BLaER1 treated with 17β-estradiol and CSF1 and Interleukin-3, amounts not matched to agents 10 nM and 100 nM (cell line): ENCODE results near the gene SPNS2.

Source experiments
- H3K27ac ChIP-seq, 11 experiments: shearing (Covaris generic); formaldehyde crosslinking; 2 replicates each; pipeline ENCODE4 v1.8.1; 2022
- H3K27me3 ChIP-seq, 11 experiments: shearing (Covaris generic); formaldehyde crosslinking; 2 replicates each; pipeline ENCODE4 v1.8.1; 2022
- H3K36me3 ChIP-seq, 11 experiments: shearing (Covaris generic); formaldehyde crosslinking; 2 replicates each; pipeline ENCODE4 v1.8.1; 2022
- H3K4me1 ChIP-seq, 10 experiments: shearing (Covaris generic); formaldehyde crosslinking; 2 replicates each; pipeline ENCODE4 v1.8.1; 2022
- H3K4me2 ChIP-seq, 11 experiments: shearing (Covaris generic); formaldehyde crosslinking; 2 replicates each; pipeline ENCODE4 v1.8.1; 2022
- H3K4me3 ChIP-seq, 10 experiments: shearing (Covaris generic); formaldehyde crosslinking; 2 replicates each; pipeline ENCODE4 v1.8.1; 2022
- H3K9ac ChIP-seq, 11 experiments: shearing (Covaris generic); formaldehyde crosslinking; 2 replicates each; pipeline ENCODE4 v1.8.1; 2022
- H3K9me3 ChIP-seq, 11 experiments: shearing (Covaris generic); formaldehyde crosslinking; replicated peaks in 1 of 11; 2 replicates each; pipeline ENCODE4 v1.8.1; 2022
- H4K20me1 ChIP-seq, 11 experiments: shearing (Covaris generic); formaldehyde crosslinking; 2 replicates each; pipeline ENCODE4 v1.8.1; 2022
- Cebpa-rat ChIP-seq, 11 experiments: shearing (Covaris generic); IDR thresholded peaks; 2 replicates each; pipeline ENCODE4 v1.8.1; 2022

The SPNS2 gene

GRCh38 chr17:4534515-4534914, 35.8 kb downstream of the SPNS2 start:
- H3K27me3 ChIP-seq: no peaks in the 10 kb centered on the region
- peaks cover 12 to 28% (median 25%) of the 10 kb centered on the region in 11 experiments for H3K36me3 ChIP-seq
- peaks cover 59 to 98% (median 89%) of the 10 kb centered on the region in 10 experiments for H3K4me1 ChIP-seq
- no peaks in the 10 kb centered on the region for H3K9me3 ChIP-seq
- H3K27ac ChIP-seq: peak overlapping the region in 8 of 11 experiments; percentile 22 to 50 (median 26); a peak in 7 of 22 replicates
- no peak overlapping the region for H3K4me3 ChIP-seq
- peak overlapping the region in 6 of 11 experiments; percentile 8 to 49 (median 30); a peak in 5 of 22 replicates for H3K9ac ChIP-seq
- peaks cover 0 to 64% (median 32%) of the 10 kb centered on the region in 11 experiments; a peak in 18 of 22 replicates for H4K20me1 ChIP-seq
- TF ChIP-seq Cebpa-rat (IDR thresholded peaks at IDR 0.05): no peak
- peak overlapping the region; percentile 36 to 92 (median 45); a peak in 21 of 22 replicates for H3K4me2 ChIP-seq

- peak overlapping the region in 10 of 11 experiments; percentile 9 to 92 (median 45); a peak in 11 of 22 replicates for H3K4me2 ChIP-seq
- no peaks in the 10 kb centered on the region for H3K27me3 ChIP-seq
- H3K9ac ChIP-seq: peak overlapping the region in 3 of 11 experiments; percentile 8 to 37 (median 15); a peak in 3 of 22 replicates
- peaks cover 18 to 34% (median 31%) of the 10 kb centered on the region in 11 experiments for H3K36me3 ChIP-seq
- peak overlapping the region in 5 of 11 experiments; percentile 1 to 50 (median 40); a peak in 5 of 22 replicates for H3K27ac ChIP-seq
- H4K20me1 ChIP-seq: peaks cover 0 to 70% (median 38%) of the 10 kb centered on the region in 11 experiments; a peak in 18 of 22 replicates
- TF ChIP-seq Cebpa-rat (IDR thresholded peaks at IDR 0.05): no peak
- H3K9me3 ChIP-seq: no peaks in the 10 kb centered on the region
- peaks cover 59 to 98% (median 88%) of the 10 kb centered on the region in 10 experiments for H3K4me1 ChIP-seq
- H3K4me3 ChIP-seq: no peak overlapping the region
Measured at GRCh38 chr17:4534928-4535666, 36.4 kb downstream of the SPNS2 start.

GRCh38 chr17:4535667-4536258, 37.1 kb downstream of the SPNS2 start:
- Histone ChIP-seq H3K9me3 (no peaks in the 10 kb centered on the region), H3K27ac (0 out of 22 replicates have a peak overlapping the region, but pooled peaks of 3 of the 11 experiments have one; percentile 12 to 40 (median 40)), H3K4me1 (peaks cover 59 to 99% (median 85%) of the 10 kb centered on the region in 10 experiments), H3K9ac (peak overlapping the region in 1 of 11 experiments; percentile 15; a peak in 2 of 22 replicates), H3K27me3 (no peaks in the 10 kb centered on the region), H3K36me3 (peaks cover 24 to 41% (median 38%) of the 10 kb centered on the region in 11 experiments), H4K20me1 (peaks cover 0 to 76% (median 45%) of the 10 kb centered on the region in 11 experiments; a peak in 19 of 22 replicates), H3K4me3 (no peak overlapping the region), H3K4me2 (peak overlapping the region in 6 of 11 experiments; percentile 5 to 92 (median 18); a peak in 4 of 22 replicates)
- no peak for TF ChIP-seq Cebpa-rat (IDR thresholded peaks at IDR 0.05)

GRCh38 chr17:4536259-4536741, 37.6 kb downstream of the SPNS2 start:
- peaks cover 0 to 82% (median 50%) of the 10 kb centered on the region in 11 experiments; a peak in 19 of 22 replicates for H4K20me1 ChIP-seq
- peak overlapping the region in 9 of 11 experiments; percentile 38 to 68 (median 54); a peak in 13 of 22 replicates for H3K27ac ChIP-seq
- H3K4me1 ChIP-seq: peaks cover 56 to 94% (median 81%) of the 10 kb centered on the region in 10 experiments
- H3K9ac ChIP-seq: peak overlapping the region in 9 of 11 experiments; percentile 18 to 65 (median 38); a peak in 10 of 22 replicates
- no peaks in the 10 kb centered on the region for H3K9me3 ChIP-seq
- H3K27me3 ChIP-seq: no peaks in the 10 kb centered on the region
- peaks cover 27 to 46% (median 43%) of the 10 kb centered on the region in 11 experiments for H3K36me3 ChIP-seq
- H3K4me2 ChIP-seq: peak overlapping the region; percentile 52 to 78 (median 70)
- H3K4me3 ChIP-seq: no peak overlapping the region
- TF ChIP-seq Cebpa-rat (IDR thresholded peaks at IDR 0.05): no peak

- Histone ChIP-seq H3K27me3 (no peaks in the 10 kb centered on the region), H3K27ac (peak overlapping the region in 9 of 11 experiments; percentile 38 to 68 (median 54); a peak in 18 of 22 replicates), H3K4me1 (peaks cover 50 to 93% (median 75%) of the 10 kb centered on the region in 10 experiments), H3K36me3 (peaks cover 33 to 52% (median 49%) of the 10 kb centered on the region in 11 experiments), H3K4me2 (peak overlapping the region; percentile 52 to 78 (median 70)), H3K9ac (peak overlapping the region; percentile 18 to 65 (median 50); a peak in 16 of 22 replicates), H3K9me3 (no peaks in the 10 kb centered on the region), H4K20me1 (peaks cover 0 to 87% (median 56%) of the 10 kb centered on the region in 11 experiments; a peak in 19 of 22 replicates), H3K4me3 (no peak overlapping the region)
- no peak for TF ChIP-seq Cebpa-rat (IDR thresholded peaks at IDR 0.05)
Measured at GRCh38 chr17:4536742-4537411, 38.2 kb downstream of the SPNS2 start.

GRCh38 chr17:4537451-4538235, 39.0 kb downstream of the SPNS2 start:
- peak overlapping the region; percentile 52 to 78 (median 70) for H3K4me2 ChIP-seq
- peaks cover 42 to 85% (median 67%) of the 10 kb centered on the region in 10 experiments for H3K4me1 ChIP-seq
- peak overlapping the region in 9 of 11 experiments; percentile 38 to 68 (median 54); a peak in 17 of 22 replicates for H3K27ac ChIP-seq
- H3K4me3 ChIP-seq: no peak overlapping the region; a peak in 1 of 20 replicates
- H3K9me3 ChIP-seq: no peaks in the 10 kb centered on the region
- H3K27me3 ChIP-seq: no peaks in the 10 kb centered on the region
- TF ChIP-seq Cebpa-rat (IDR thresholded peaks at IDR 0.05): no peak
- peaks cover 40 to 60% (median 56%) of the 10 kb centered on the region in 11 experiments for H3K36me3 ChIP-seq
- peak overlapping the region; percentile 18 to 65 (median 50); a peak in 15 of 22 replicates for H3K9ac ChIP-seq
- H4K20me1 ChIP-seq: peaks cover 0 to 95% (median 63%) of the 10 kb centered on the region in 11 experiments; a peak in 19 of 22 replicates

- no peak for TF ChIP-seq Cebpa-rat (IDR thresholded peaks at IDR 0.05)
- H3K9me3 ChIP-seq: no peaks in the 10 kb centered on the region
- no peak overlapping the region; a peak in 1 of 20 replicates for H3K4me3 ChIP-seq
- H3K27ac ChIP-seq: peak overlapping the region in 5 of 11 experiments; percentile 23 to 68 (median 56); a peak in 4 of 22 replicates
- no peaks in the 10 kb centered on the region for H3K27me3 ChIP-seq
- peaks cover 34 to 77% (median 63%) of the 10 kb centered on the region in 10 experiments for H3K4me1 ChIP-seq
- peaks cover 45 to 68% (median 64%) of the 10 kb centered on the region in 11 experiments for H3K36me3 ChIP-seq
- H3K9ac ChIP-seq: peak overlapping the region in 8 of 11 experiments; percentile 37 to 65 (median 48); a peak in 11 of 22 replicates
- peak overlapping the region; percentile 52 to 78 (median 70); a peak in 21 of 22 replicates for H3K4me2 ChIP-seq
- H4K20me1 ChIP-seq: peaks cover 0 to 96% (median 71%) of the 10 kb centered on the region in 11 experiments; a peak in 19 of 22 replicates
Measured at GRCh38 chr17:4538236-4539002, 39.7 kb downstream of the SPNS2 start.
